GM23338 (cell line): ENCODE data around the gene TUBG1.

Source experiments
- CTCF ChIP-seq, 2 experiments: fragments of 200-600 bp in 1 of 2; sonication (generic) in 1 of 2; conservative IDR thresholded peaks; 2 replicates each; pipeline versions ENCODE4 v1.5.1 to v1.6.1; 2016 to 2017; ENCODE audit warnings: antibody characterized with exemption in 2 of 2, low read depth in 2 of 2, mild to moderate bottlenecking in 2 of 2, moderate library complexity in 1 of 2
- EZH2 ChIP-seq: fragments of 200-600 bp; sonication (generic); IDR thresholded peaks from one replicate; pipeline ENCODE4 v1.8.0; 2017; ENCODE audit warnings: antibody characterized with exemption, mild to moderate bottlenecking, low read depth; ENCODE audit not compliant: unreplicated experiment
- EZH2phosphoT487 ChIP-seq: fragments of 200-600 bp; sonication (generic); IDR thresholded peaks from one replicate; pipeline ENCODE4 v1.8.1; 2018; ENCODE audit warnings: antibody characterized with exemption; ENCODE audit not compliant: unreplicated experiment
- JUNB ChIP-seq: IDR thresholded peaks from one replicate; pipeline ENCODE4 v1.6.1; 2016; ENCODE audit warnings: antibody characterized with exemption; ENCODE audit not compliant: unreplicated experiment
- POLR2AphosphoS5 ChIP-seq: IDR thresholded peaks from 2 replicates; pipeline ENCODE4 v1.6.1; 2016; ENCODE audit warnings: antibody characterized with exemption, low read depth
- REST ChIP-seq: IDR thresholded peaks from one replicate; pipeline ENCODE4 v1.6.1; 2018; ENCODE audit warnings: antibody characterized with exemption; ENCODE audit not compliant: unreplicated experiment
- ZNF331 ChIP-seq: fragments of 250-450 bp; sonication (Bioruptor Pico); IDR thresholded peaks from 2 replicates; pipeline ENCODE4 v1.5.0; 2020; ENCODE audit warnings: low read depth, mild to moderate bottlenecking, moderate library complexity

GRCh38 chr17:42647778-42648177 lies 38.3 kb downstream of the TUBG1 start:
- TF ChIP-seq CTCF (conservative IDR thresholded peaks at IDR 0.05; ENCODE audit: low read depth in 2 of 2) (no peak), POLR2AphosphoS5 (no peak), REST (no peak), JUNB (no peak), EZH2 (no peak), EZH2phosphoT487 (no peak), ZNF331 (CRISPR knock-in tag) (no peak)
